ENCODE results near the gene ROBO4.

DNA sequence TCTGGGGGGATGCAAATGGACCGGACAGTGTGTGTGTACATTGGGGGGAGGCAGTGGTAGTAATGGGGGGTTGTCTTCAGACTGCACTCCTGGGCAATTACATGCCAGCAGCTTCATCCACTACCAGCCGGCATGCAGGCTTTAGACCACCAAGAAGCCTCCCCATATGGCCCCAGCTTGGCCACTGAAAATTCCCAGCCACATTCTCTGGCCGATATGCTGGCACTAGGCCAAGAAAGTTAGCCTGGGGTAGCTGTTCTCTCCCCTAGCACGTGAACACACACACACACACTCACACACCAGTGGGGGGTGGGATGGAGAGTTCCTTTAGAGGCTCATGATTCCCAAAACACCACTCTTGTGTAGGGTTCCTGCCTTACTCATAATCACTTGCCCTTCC lies 36.0 kb downstream of the ROBO4 start:
- TF ChIP-seq, protein P1, sequence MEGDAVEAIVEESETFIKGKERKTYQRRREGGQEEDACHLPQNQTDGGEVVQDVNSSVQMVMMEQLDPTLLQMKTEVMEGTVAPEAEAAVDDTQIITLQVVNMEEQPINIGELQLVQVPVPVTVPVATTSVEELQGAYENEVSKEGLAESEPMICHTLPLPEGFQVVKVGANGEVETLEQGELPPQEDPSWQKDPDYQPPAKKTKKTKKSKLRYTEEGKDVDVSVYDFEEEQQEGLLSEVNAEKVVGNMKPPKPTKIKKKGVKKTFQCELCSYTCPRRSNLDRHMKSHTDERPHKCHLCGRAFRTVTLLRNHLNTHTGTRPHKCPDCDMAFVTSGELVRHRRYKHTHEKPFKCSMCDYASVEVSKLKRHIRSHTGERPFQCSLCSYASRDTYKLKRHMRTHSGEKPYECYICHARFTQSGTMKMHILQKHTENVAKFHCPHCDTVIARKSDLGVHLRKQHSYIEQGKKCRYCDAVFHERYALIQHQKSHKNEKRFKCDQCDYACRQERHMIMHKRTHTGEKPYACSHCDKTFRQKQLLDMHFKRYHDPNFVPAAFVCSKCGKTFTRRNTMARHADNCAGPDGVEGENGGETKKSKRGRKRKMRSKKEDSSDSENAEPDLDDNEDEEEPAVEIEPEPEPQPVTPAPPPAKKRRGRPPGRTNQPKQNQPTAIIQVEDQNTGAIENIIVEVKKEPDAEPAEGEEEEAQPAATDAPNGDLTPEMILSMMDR (IDR thresholded peaks at IDR 0.05), result no peak
- TF ChIP-seq EP300 (IDR thresholded peaks at IDR 0.05), result no peak
- TF ChIP-seq POLR2AphosphoS5 (IDR thresholded peaks at IDR 0.05), result no peak

Data from stomach (tissue), 4 donors.